Activated CD8-positive, alpha-beta memory T cell treated with anti-CD3 and anti-CD28 coated beads, Interleukin-2, amount 50 U/mL, for 4 hours (primary cell): ENCODE data around the gene RUFY4.
"Not testable (repeated sequence)": the region's sequence is repeated elsewhere in the genome, so short reads cannot be mapped to it uniquely, and the experiment has no call there.

Source experiments
- DNase-seq: peaks from one replicate; pipeline ENCODE4 v3.0.0-alpha.2; 2020

Gene RUFY4

GRCh38 chr2:218089259-218089658 is 20.2 kb downstream of the RUFY4 start:
- no peak for DNase-seq

- no peak for DNase-seq
These were observed 22.7 kb downstream of the RUFY4 start for GRCh38 chr2:218091746-218092145.

- DNase-seq = no peak
These were observed 24.8 kb downstream of the RUFY4 start for GRCh38 chr2:218093879-218094278.

GRCh38 chr2:218095853-218096252 is 26.8 kb downstream of the RUFY4 start:
- DNase-seq = no peak

- no peak for DNase-seq
These were observed 28.9 kb downstream of the RUFY4 start for GRCh38 chr2:218097975-218098374.

GRCh38 chr2:218108834-218109233 is 39.8 kb downstream of the RUFY4 start:
- not testable (repeated sequence) for DNase-seq

- DNase-seq = not testable (repeated sequence)
These were observed 52.7 kb downstream of the RUFY4 start for GRCh38 chr2:218121789-218122188.

GRCh38 chr2:218122286-218122685 is 53.2 kb downstream of the RUFY4 start:
- DNase-seq = not testable (repeated sequence)

GRCh38 chr2:218123986-218124385 is 54.9 kb downstream of the RUFY4 start:
- no peak for DNase-seq

GRCh38 chr2:218125095-218125494 is 56.0 kb downstream of the RUFY4 start:
- no peak for DNase-seq

GRCh38 chr2:218125626-218126080 is 56.6 kb downstream of the RUFY4 start, which contains the start of gene CXCR2:
Gene CXCR2, plus strand, starts transcription at chr2:218126028. Its CDS starts 8,774 bp downstream, at chr2:218134802.
- DNase-seq = no peak

GRCh38 chr2:218127929-218128455 is 58.9 kb downstream of the RUFY4 start:
- no peak for DNase-seq

- DNase-seq = no peak
These were observed 59.9 kb downstream of the RUFY4 start for GRCh38 chr2:218128781-218129457.

GRCh38 chr2:218129458-218130135 is 60.5 kb downstream of the RUFY4 start:
- no peak for DNase-seq

- no peak for DNase-seq
These were observed 61.3 kb downstream of the RUFY4 start for GRCh38 chr2:218130377-218130776.

GRCh38 chr2:218130822-218131221 is 61.8 kb downstream of the RUFY4 start:
- no peak for DNase-seq

- no peak for DNase-seq
These were observed 68.5 kb downstream of the RUFY4 start for GRCh38 chr2:218137514-218137913.

- DNase-seq = no peak
These were observed 69.0 kb downstream of the RUFY4 start for GRCh38 chr2:218138047-218138446.
